Stimulated activated CD4-positive, alpha-beta T cell treated with anti-CD3 and anti-CD28 coated beads, Interleukin-4, amount 100 ng/mL, for 1 hour (primary cell): ENCODE results near the gene UCP2.

ENCODE experiments used
- DNase-seq: peaks from one replicate; pipeline ENCODE4 v3.0.0-alpha.2; 2020

UCP2 gene

GRCh38 chr11:74009675-74010305 is 27.1 kb upstream of the UCP2 start:
- no peak for DNase-seq

DNA sequence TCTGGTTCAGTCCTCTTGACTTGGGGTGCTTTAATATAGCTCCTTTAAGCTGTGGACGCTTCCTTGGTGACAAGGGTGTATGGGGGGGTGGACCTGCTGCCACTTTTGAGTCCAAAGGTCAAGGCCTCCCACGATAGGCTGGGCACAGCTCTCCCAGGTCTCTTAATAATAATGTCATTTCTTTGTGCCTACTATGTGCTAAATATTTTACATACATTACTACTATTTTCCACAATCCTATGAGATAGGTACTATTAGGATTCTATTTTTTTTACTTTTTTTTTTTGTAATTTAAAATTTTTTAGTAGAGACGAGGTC is 26.5 kb upstream of the UCP2 start:
- no peak for DNase-seq

DNA sequence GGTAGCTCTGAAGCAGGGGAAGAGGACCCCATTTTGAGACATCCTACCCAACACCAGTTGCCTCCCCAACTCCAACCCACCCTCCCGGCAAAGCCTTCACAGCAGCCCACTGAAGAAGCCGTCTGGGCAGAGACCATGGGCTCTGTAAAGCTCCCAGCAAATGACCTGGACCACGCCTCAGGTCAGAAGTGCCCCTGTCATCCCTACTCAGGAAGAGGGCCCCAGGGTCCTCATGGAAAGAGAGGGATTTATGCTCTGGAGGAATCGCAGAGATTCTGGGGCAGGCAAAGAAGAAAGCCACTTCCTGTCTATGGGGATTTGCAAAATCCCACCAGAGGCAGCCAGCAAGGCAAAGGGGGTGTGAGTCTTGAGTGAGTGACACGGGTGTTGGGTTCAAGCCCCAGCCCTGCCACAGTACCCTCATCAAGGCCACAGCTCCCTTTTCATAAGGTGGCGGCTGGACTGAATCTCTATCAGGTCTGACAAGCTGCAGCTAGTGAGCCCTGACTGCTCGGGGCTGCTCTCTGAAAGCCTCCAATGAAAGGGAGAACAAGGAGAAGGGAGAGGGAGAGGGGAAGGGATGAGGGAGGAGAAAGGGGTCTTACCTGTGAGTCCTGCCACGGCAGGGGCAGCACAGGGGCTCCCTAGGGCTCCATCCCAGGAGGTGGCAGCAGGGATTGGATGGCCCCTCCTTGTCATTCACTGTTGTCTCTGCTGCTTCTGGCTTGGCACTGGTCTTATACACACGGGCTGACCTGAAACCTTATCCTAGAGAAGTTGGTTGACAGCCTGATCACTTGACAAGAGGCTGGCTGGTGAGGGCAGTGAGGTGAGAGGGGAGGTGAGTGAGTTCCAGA is 26.0 kb upstream of the UCP2 start, which contains the start of gene UCP3:
Gene UCP3, minus strand, starts transcription at position 713 of the 857 bp plus-strand sequence. CDS start 2,043 bp downstream, outside the sequence.
- no peak for DNase-seq

DNA sequence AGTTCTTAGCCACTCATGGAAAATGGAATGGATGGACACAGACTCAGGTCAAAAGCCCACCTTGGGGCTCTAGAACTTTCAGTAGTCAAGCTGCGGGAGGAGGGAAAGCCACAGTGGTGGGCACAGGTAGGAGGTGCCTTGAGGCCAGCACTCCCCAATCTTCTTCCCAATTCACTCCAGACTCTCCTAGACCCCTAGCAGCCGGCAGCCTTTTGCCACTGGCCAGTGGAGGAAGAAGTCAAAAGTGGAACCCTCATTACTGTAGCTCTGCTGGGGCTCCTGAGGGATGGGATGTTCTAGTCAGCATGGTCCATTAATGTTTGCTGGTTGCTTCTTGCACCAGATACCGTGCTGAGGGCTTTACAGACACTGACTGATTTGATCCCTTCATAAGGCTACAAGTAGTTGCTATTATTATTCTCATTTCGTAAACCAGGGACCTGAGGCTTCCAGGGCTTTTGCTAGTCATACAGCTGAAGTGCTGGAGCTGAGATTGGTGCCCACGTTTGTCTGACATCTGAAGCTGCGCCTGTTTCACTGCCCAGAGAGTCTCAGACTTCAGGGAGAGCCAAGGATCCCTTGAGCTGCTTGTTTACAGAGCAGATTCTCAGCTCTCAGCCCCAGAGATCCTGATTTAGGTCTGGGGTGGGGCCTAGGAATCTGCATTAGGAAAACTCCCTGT is 25.2 kb upstream of the UCP2 start:
- no peak for DNase-seq

GRCh38 chr11:74006743-74007304 is 24.2 kb upstream of the UCP2 start:
- DNase-seq, result no peak

- no peak for DNase-seq
Measured at GRCh38 chr11:74005721-74006517, 23.3 kb upstream of the UCP2 start.

GRCh38 chr11:74004759-74005615 is 22.3 kb upstream of the UCP2 start:
- DNase-seq, result peak; percentile 72

GRCh38 chr11:74004046-74004695 is 21.5 kb upstream of the UCP2 start:
- DNase-seq, result no peak

DNA sequence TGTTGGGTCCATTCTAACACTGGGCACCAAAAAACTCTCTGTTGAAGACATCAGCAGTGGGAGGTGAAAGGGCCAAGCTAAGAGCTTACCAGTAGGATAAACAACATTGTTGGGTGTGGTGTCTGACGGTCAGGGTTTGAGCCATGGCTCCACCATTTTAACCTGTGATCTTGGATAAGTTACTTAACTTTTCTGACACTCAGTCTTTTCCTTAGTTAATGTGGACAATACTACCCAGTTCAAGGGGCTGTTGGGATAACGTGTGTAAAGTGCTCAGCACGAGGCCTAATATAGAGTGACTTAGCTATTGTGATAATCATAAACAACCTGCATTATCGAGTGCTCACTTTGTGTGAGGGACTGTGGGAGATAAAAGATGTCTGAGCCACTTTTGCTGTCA is 20.2 kb upstream of the UCP2 start:
- no peak for DNase-seq

DNA sequence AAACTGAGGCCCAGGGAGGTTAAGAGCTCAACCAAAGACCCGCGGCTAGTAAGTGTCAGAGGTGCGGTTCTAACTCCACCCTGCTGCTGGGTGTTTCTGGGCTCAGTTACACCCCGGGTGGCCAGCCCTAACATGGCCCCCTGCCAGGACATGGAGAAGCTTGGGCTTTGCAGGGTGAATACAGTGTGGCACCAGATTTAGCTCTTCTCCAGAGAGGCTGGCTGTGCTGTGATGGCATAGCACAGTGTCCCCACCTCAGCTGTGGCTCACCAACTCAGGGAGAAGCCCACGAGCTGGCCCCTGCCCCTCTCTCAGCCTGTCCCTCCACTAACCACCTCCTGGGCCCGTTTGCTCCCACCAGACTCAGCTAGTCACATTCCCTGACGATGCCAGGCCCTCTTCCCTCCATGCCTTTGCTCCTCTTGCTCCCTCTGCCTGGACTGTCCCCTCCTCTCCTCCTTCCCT is 19.2 kb upstream of the UCP2 start:
- no peak for DNase-seq

DNA sequence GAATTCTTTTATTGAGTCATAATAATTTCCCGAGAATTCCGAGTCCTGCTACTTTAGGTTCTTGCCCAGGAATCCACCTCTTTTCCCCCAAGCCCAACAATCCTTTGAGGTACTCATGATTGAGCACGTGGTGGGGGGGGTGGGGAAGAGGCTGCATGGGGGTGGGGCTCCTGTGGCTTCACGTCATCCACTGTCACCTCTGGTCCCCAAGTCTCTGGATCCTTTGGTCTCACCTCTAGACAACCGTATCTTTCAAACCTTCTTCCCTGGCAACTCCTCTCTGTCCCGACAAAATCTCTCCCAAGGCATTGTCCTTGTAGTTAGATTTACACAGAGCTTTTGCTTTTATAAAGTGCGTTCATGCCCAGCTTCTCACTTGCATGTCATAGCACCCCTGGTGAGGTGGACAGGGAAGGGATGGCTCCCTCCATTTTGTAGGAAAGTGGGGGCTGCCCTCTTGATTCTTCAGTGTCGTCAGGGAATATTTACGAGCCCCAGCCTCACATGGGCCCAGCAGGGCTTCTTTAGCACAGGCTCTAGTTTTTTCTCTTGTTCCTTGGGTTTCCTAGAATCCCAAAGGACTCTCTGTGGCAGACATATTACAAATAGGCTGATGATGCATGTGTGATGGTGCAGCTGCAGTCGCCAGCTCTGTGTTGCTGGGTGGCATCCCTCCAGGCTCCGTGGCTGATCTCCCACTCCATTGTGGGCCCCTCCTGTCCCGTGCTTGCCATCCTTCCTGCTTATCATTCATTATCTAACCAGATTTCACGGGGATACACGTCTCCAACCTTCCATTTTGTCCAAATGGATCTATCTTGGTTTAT is 17.9 kb upstream of the UCP2 start:
- DNase-seq, result no peak

DNA sequence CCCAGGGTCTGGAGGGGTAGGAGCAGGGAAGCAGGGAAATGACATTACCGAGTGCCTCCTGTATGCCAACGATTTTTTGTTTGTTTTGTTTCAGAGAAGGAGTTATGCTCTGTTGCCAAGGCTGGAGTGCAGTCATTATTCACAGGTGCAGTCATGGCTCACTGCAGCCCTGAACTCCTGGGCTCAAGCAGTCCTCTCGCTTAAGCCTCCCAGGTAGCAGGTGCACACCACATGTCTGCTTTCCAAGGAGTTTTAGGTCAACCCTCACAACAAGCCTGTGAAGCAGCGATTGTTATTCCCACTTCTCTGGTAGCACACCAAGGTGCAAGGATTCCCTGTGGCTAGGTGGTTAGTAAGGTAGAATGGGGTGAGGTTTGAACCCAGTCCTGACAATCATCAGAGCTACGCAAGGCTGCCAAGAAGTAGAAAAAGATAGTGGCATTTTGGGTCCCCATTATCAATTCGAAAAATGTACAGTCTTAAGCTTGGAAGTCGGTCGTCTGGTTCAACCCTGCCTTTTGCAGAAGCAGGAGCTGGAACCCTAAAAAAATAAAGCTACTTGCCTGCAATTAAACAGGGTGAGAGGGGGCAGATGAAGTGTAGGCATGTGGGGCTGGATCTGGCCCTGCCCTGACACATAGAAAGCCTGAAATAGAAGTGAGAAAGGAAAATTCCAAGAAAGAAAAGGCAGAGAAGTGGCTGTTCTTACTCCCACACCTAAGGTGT is 17.1 kb upstream of the UCP2 start:
- DNase-seq, result no peak

- no peak for DNase-seq
Measured at GRCh38 chr11:73998846-73999575, 16.4 kb upstream of the UCP2 start.

GRCh38 chr11:73997120-73997770 is 14.6 kb upstream of the UCP2 start:
- DNase-seq, result no peak

GRCh38 chr11:73996161-73996747 is 13.6 kb upstream of the UCP2 start:
- DNase-seq, result no peak

- no peak for DNase-seq
Measured at GRCh38 chr11:73995731-73996130, 13.1 kb upstream of the UCP2 start.

DNA sequence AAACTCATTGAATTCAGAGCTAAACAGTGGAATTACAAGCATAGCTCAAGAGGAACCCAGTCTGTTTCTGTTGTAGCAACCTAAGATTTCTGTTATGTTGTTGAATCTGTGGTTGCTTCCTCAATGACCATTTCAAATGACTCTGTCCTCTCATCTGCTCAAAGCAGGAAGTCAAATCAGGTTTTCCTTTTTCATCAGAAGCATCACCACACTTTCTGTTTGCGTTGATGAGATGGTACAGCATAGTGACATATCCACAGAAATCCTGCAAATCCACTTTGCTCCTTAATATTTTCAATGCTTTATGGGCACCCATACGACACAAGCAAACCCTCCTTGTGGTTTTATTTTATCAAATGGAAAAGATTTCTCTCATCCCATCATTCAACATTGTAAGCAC is 12.6 kb upstream of the UCP2 start:
- no peak for DNase-seq
